NOMO-1 treated with DMSO at 0.1 percent for 48 hours (cell line): ENCODE data around the gene TRIM52.

Source experiments
- DNase-seq: peaks from one replicate; lab custom pipeline; 2025; ENCODE audit not compliant: unreplicated experiment; lab: John Stamatoyannopoulos, UW

TRIM52 gene

GRCh38 chr5:181234455-181235306 is 26.3 kb downstream of the TRIM52 start:
- no peak for DNase-seq

GRCh38 chr5:181233801-181234454 is 27.0 kb downstream of the TRIM52 start:
- DNase-seq, result no peak

GRCh38 chr5:181233088-181233800 is 27.7 kb downstream of the TRIM52 start:
- DNase-seq, result no peak

- DNase-seq, result no peak
Observed at GRCh38 chr5:181232593-181232992, 28.4 kb downstream of the TRIM52 start.

- no peak for DNase-seq
Observed at GRCh38 chr5:181231432-181231831, 29.5 kb downstream of the TRIM52 start.

- DNase-seq, result no peak
Observed at GRCh38 chr5:181230551-181230950, 30.4 kb downstream of the TRIM52 start.

- DNase-seq, result no peak
Observed at GRCh38 chr5:181229996-181230395, 30.9 kb downstream of the TRIM52 start.

- no peak for DNase-seq
Observed at GRCh38 chr5:181224390-181225229, 36.3 kb downstream of the TRIM52 start.

GRCh38 chr5:181223729-181224389 is 37.1 kb downstream of the TRIM52 start:
- DNase-seq, result no peak

- no peak for DNase-seq
Observed at GRCh38 chr5:181223058-181223728, 37.8 kb downstream of the TRIM52 start, which contains the start of gene TRIM41. Gene TRIM41 (plus strand): TSS chr5:181223281. CDS start chr5:181224000, 719 bp downstream.

GRCh38 chr5:181222630-181223057 is 38.3 kb downstream of the TRIM52 start:
- no peak for DNase-seq

- DNase-seq, result no peak
Observed at GRCh38 chr5:181221792-181222629, 38.9 kb downstream of the TRIM52 start.

- no peak for DNase-seq
Observed at GRCh38 chr5:181221105-181221791, 39.7 kb downstream of the TRIM52 start.

- no peak for DNase-seq
Observed at GRCh38 chr5:181220178-181220515, 40.8 kb downstream of the TRIM52 start.

GRCh38 chr5:181219262-181220177 is 41.4 kb downstream of the TRIM52 start:
- DNase-seq, result no peak

- DNase-seq, result no peak
Observed at GRCh38 chr5:181218795-181219124, 42.2 kb downstream of the TRIM52 start.

- DNase-seq, result no peak
Observed at GRCh38 chr5:181217803-181218062, 43.2 kb downstream of the TRIM52 start.
